IMR-90 (cell line): ENCODE data around the gene NFIX. TPM values are rescaled to one million over a fixed set of nuclear protein-coding genes. Genes with fewer than 3 reads are reported as not detected.

Experiments used
- ATAC-seq: fragments of 200-7000 bp; cut with Tn5 transposase; 2 replicates; pipeline ENCODE4 v1.9.1; 2020; ENCODE audit warnings: low read depth, mild to moderate bottlenecking, moderate library complexity
- BruUV-seq: library from RNA; stranded (reverse); fragments of 400-500 nt; replicated peaks from 2 replicates; lab custom pipeline; 2021; lab: Mats Ljungman, UMichigan
- CTCF ChIA-PET: fragments of 300-600 bp; formaldehyde crosslinking; extraction: SDS; loops from one replicate; lab custom pipeline; 2021; ENCODE audit warnings: antibody characterized with exemption; lab: Yijun Ruan, JAX
- POLR2A ChIA-PET: fragments of 300-600 bp; sonication (Branson Sonifier 250); formaldehyde crosslinking; loops from one replicate; lab custom pipeline; 2022; ENCODE audit warnings: antibody characterized with exemption; ENCODE audit not compliant: unreplicated experiment; lab: Charles Lee
- DNase-seq: peaks from one replicate; pipeline ENCODE4 v3.0.0; 2013
- H2AFZ ChIP-seq: replicated peaks from 2 replicates; pipeline ENCODE3; 2013; ENCODE audit warnings: low read length, mild to moderate bottlenecking; ENCODE audit not compliant: poor library complexity
- H2AK5ac ChIP-seq: 2 replicates; pipeline ENCODE4 v1.6.1; 2013; ENCODE audit warnings: low read depth, low read length, inconsistent platforms
- H2AK9ac ChIP-seq: replicated peaks from 2 replicates; pipeline ENCODE3; 2013; ENCODE audit warnings: mild to moderate bottlenecking, low read depth, low read length, moderate library complexity; ENCODE audit not compliant: poor library complexity
- H2BK120ac ChIP-seq: 2 replicates; pipeline ENCODE4 v1.6.1; 2013; ENCODE audit warnings: low read depth, low read length, inconsistent platforms
- H2BK15ac ChIP-seq: 3 replicates; pipeline ENCODE4 v1.6.1; 2013; ENCODE audit warnings: low read depth, low read length, inconsistent platforms
- H2BK20ac ChIP-seq: 2 replicates; pipeline ENCODE4 v1.6.1; 2013; ENCODE audit warnings: low read depth, mild to moderate bottlenecking, inconsistent platforms, low read length, moderate library complexity
- H2BK5ac ChIP-seq: 2 replicates; pipeline ENCODE4 v1.6.1; 2013; ENCODE audit warnings: mild to moderate bottlenecking, low read depth, low read length, inconsistent platforms; ENCODE audit not compliant: poor library complexity, severe bottlenecking
- H3K14ac ChIP-seq: replicated peaks from 2 replicates; pipeline ENCODE4 v1.6.1; 2013; ENCODE audit warnings: low read depth, low read length, inconsistent platforms
- H3K18ac ChIP-seq: 2 replicates; pipeline ENCODE4 v1.6.1; 2013; ENCODE audit warnings: low read depth, low read length, control low read depth
- H3K23ac ChIP-seq: 2 replicates; pipeline ENCODE4 v1.6.1; 2013; ENCODE audit warnings: low read depth, low read length, inconsistent platforms
- H3K27ac ChIP-seq: 2 replicates; pipeline ENCODE4 v1.5.1; 2013; ENCODE audit warnings: mild to moderate bottlenecking, control low read depth, low read length; ENCODE audit not compliant: insufficient read depth
- H3K27me3 ChIP-seq: 2 replicates; pipeline ENCODE4 v1.6.1; 2013; ENCODE audit warnings: low read length; ENCODE audit not compliant: control insufficient read depth, insufficient read depth
- H3K36me3 ChIP-seq: 2 replicates; pipeline ENCODE4 v1.6.1; 2013; ENCODE audit warnings: low read length, mixed read lengths; ENCODE audit not compliant: control insufficient read depth, insufficient read depth
- H3K4ac ChIP-seq: 2 replicates; pipeline ENCODE4 v1.6.1; 2013; ENCODE audit warnings: low read depth, low read length, inconsistent platforms
- H3K4me1 ChIP-seq: 2 replicates; pipeline ENCODE4 v1.6.1; 2013; ENCODE audit warnings: low read length, mixed read lengths; ENCODE audit not compliant: control insufficient read depth, insufficient read depth
- H3K4me2 ChIP-seq: 2 replicates; pipeline ENCODE4 v1.6.1; 2013; ENCODE audit warnings: low read depth, mild to moderate bottlenecking, control low read depth, low read length, moderate library complexity
- H3K4me3 ChIP-seq: 2 replicates; pipeline ENCODE4 v1.5.1; 2013; ENCODE audit warnings: low read depth, mild to moderate bottlenecking, control low read depth, low read length, moderate library complexity; ENCODE audit not compliant: insufficient read depth
- H3K56ac ChIP-seq: 2 replicates; pipeline ENCODE4 v1.6.1; 2013; ENCODE audit warnings: low read length, inconsistent platforms; ENCODE audit not compliant: insufficient read depth; ENCODE audit errors: extremely low read depth
- H3K79me1 ChIP-seq, 2 experiments: 2 replicates each; pipeline ENCODE4 v1.6.1; 2013; ENCODE audit warnings: low read length in 2 of 2, inconsistent platforms in 1 of 2, low read depth in 1 of 2
- H3K9ac ChIP-seq: 2 replicates; pipeline ENCODE4 v1.6.1; 2013; ENCODE audit warnings: low read depth, low read length, control low read depth
- H3K9me1 ChIP-seq: 2 replicates; pipeline ENCODE4 v1.6.1; 2013; ENCODE audit warnings: low read length, inconsistent platforms; ENCODE audit not compliant: insufficient read depth
- H3K9me3 ChIP-seq: 2 replicates; pipeline ENCODE4 v1.6.1; 2013; ENCODE audit warnings: low read length; ENCODE audit not compliant: control insufficient read depth, insufficient read depth
- H4K20me1 ChIP-seq: 2 replicates; pipeline ENCODE4 v1.6.1; 2013; ENCODE audit warnings: low read length, inconsistent platforms; ENCODE audit not compliant: insufficient read depth
- H4K5ac ChIP-seq: 2 replicates; pipeline ENCODE4 v1.6.1; 2013; ENCODE audit warnings: mild to moderate bottlenecking, low read depth, low read length, control low read depth
- H4K8ac ChIP-seq, 2 experiments: 2 replicates each; pipeline ENCODE4 v1.6.1; 2013; ENCODE audit warnings: low read depth in 2 of 2, low read length in 2 of 2, control low read depth in 1 of 2, inconsistent platforms in 1 of 2
- H4K91ac ChIP-seq: 2 replicates; pipeline ENCODE4 v1.6.1; 2013; ENCODE audit warnings: low read depth, low read length, inconsistent platforms; ENCODE audit not compliant: insufficient read depth
- BHLHE40 ChIP-seq: fragments of 150-350 bp; IDR thresholded peaks from 2 replicates; pipeline ENCODE4 v1.6.1; 2016; ENCODE audit warnings: mild to moderate bottlenecking, low read depth, low read length
- MAFK ChIP-seq: IDR thresholded peaks from 2 replicates; pipeline ENCODE4 v1.6.1; 2012; ENCODE audit warnings: low read depth, low read length, improper control_type of control experiment
- MAZ ChIP-seq: IDR thresholded peaks from 2 replicates; pipeline ENCODE4 v1.6.1; 2012; ENCODE audit warnings: low read depth, mild to moderate bottlenecking, low read length, improper control_type of control experiment, moderate library complexity, borderline replicate concordance
- MXI1 ChIP-seq: IDR thresholded peaks from 2 replicates; pipeline ENCODE4 v1.6.1; 2012; ENCODE audit warnings: low read depth, mild to moderate bottlenecking, low read length, moderate library complexity, borderline replicate concordance
- WGBS, 2 experiments: methylation state at CpG; one replicate each; pipeline versions ENCODE4 v1.1.5 to v1.1.7; 2013; ENCODE audit warnings: missing lambda C conversion rate in 2 of 2; ENCODE audit not compliant: insufficient read length in 1 of 2; ENCODE audit errors: extremely low coverage in 2 of 2; 5-methylcytosine and 5-hydroxymethylcytosine counted together
- dilution Hi-C: fragments of 300-500 bp; cut with HindIII; formaldehyde crosslinking; loops from one replicate; pipeline ENCODE4 v1.14.3; 2018; ENCODE audit warnings: low sequenced_read_pairs; ENCODE audit not compliant: unreplicated experiment
- in situ Hi-C: fragments of 300-500 bp; cut with MboI; formaldehyde crosslinking; loops from 3 replicates; pipeline ENCODE4 v1.14.3; 2019; ENCODE audit warnings: low sequenced_read_pairs, inconsistent platforms, mixed read lengths
- intact Hi-C: fragments of 100-400 bp; cut with micrococcal nuclease; formaldehyde crosslinking; loops from 2 replicates; pipeline ENCODE4 v1.10.0; 2022
- polyA plus RNA-seq, 3 experiments: library from polyadenylated mRNA; depleted of rRNA; stranded (reverse); fragments of >200 nt; gene quantifications; 2 replicates each; pipeline ENCODE4 v1.2.3, GENCODE V29; 2012; ENCODE audit warnings: low replicate concordance in 1 of 3
- total RNA-seq: library from RNA; depleted of rRNA; stranded (reverse); fragments of >200 nt; gene quantifications from 2 replicates; pipeline ENCODE4 v1.2.3, GENCODE V29; 2012

The NFIX gene
- total and polyA plus RNA-seq, 2 of the 4 experiments (the other 2 are of a cell fraction), result 10.2 to 47.7 TPM

DNA sequence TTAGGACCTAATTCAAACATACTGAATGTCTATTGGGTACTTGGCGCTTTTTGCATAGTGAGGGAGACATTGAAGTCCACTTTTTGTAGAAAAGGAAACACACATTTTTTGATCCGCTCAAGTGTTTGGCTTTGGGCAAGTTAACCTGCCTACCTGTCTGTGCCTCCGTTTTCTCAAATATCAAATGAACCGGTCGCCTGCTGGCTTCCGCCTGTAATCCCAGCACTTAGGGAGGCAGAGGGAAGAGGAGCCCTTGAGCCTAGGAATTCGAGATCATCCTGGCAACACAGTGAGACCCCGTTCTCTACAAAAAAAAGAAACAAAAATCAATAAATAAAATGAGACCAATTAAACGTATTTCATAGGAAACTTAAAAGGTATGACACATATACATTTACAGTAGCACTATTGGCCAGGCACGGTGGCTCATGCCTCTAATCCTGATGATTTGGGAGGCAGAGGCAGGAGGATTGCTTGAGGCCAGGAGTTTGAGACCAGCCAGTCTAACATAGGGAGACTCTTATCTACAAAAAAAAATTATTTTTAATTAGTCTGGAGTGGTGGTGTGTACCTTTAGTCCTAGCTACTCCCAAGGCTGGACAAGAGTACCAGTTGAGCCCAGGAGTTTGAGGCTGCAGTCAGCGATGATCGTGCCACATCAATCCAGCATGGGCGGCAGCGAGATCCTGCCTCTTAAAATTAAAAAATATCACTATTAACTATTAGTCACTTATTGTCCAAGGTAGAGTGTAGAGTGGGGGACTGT is 48.4 kb upstream of the NFIX start:
- CTCF ChIA-PET, result interaction anchor here (0.7 kb wide), 1 partner anchor 19 kb away, joined by 4 read pairs; no protein-coding TSS in a partner anchor
- DNase-seq (no peak), ATAC-seq (no peak)
- H3K27me3 ChIP-seq, result no peaks in the 10 kb centered on the region
- dilution Hi-C loops, result no loop called here
- peak overlapping the region; percentile 89 for H3K9ac ChIP-seq
- H3K4me1 ChIP-seq, result peaks cover 4% of the 10 kb centered on the region
- peak overlapping the region; percentile 2; the same call in 1 of the 2 replicates for H3K27ac ChIP-seq
- H2BK120ac ChIP-seq, result no peak overlapping the region
- H3K56ac ChIP-seq, result peak overlapping the region; percentile 97; the same call in 1 of the 2 replicates
- intact Hi-C loops, result no loop called here
- no peak overlapping the region for H2BK5ac ChIP-seq
- peak overlapping the region; percentile 98 for H3K4me2 ChIP-seq
- no peak overlapping the region for H2BK20ac ChIP-seq
- H2BK15ac ChIP-seq, result no peak overlapping the region
- H2AK9ac ChIP-seq, result peak overlapping the region; percentile 97
- no peak for TF ChIP-seq MAFK
- no peak for TF ChIP-seq MXI1
- no peak for TF ChIP-seq BHLHE40
- no peak for TF ChIP-seq MAZ
- peak overlapping the region; percentile 60 for H3K4me3 ChIP-seq
- peaks cover 60% of the 10 kb centered on the region for H3K36me3 ChIP-seq
- H3K23ac ChIP-seq, result peak overlapping the region; percentile 94
- peaks cover 27 to 68% of the 10 kb centered on the region in 2 experiments for H3K79me1 ChIP-seq
- H4K91ac ChIP-seq, result peak overlapping the region; percentile 54
- H3K14ac ChIP-seq, result peak overlapping the region; percentile 99
- peak overlapping the region; percentile 83 to 91; a peak in 2 of 4 replicates for H4K8ac ChIP-seq
- POLR2A ChIA-PET, result interaction anchor here (0.7 to 0.9 kb wide), 3 partner anchors 9 to 179 kb away, joined by 4 to 9 read pairs (median 6); partner anchors contain the start of gene FARSA
- no peak overlapping the region; the same call in 1 of the 2 replicates for H4K5ac ChIP-seq
- no peaks in the 10 kb centered on the region for H3K9me3 ChIP-seq
- H2AFZ ChIP-seq, result no peak overlapping the region
- H4K20me1 ChIP-seq, result peaks cover 43% of the 10 kb centered on the region
- H3K4ac ChIP-seq, result peak overlapping the region; percentile 96
- no peak overlapping the region for H3K18ac ChIP-seq
- in situ Hi-C loops, result no loop called here
- peak overlapping the region; percentile 87 for H2AK5ac ChIP-seq
- WGBS, 2 experiments, result no CpG with 5 or more reads among the region's 14 CpGs
- no TSS peak for BruUV-seq
- peaks cover 13% of the 10 kb centered on the region; the same call in 1 of the 2 replicates for H3K9me1 ChIP-seq
